Heart left ventricle (tissue), 16 donors: Measurements from ENCODE around the gene KCNH3. TPM values are rescaled to one million over a fixed set of nuclear protein-coding genes. Genes with fewer than 3 reads are reported as not detected.
A peak's percentile ranks its signal among the peaks of the same experiment; 100 is the strongest.

Experiments
- ATAC-seq, 4 donors: fragments of 200-7000 bp; cut with Tn5 transposase; one replicate each; pipeline ENCODE4 v1.9.1; 2020 to 2022; ENCODE audit warnings: moderate library complexity in 4 of 4, mild to moderate bottlenecking in 3 of 4, moderate number of reproducible peaks in 1 of 4
- DNase-seq, 5 donors: peaks; one replicate each; pipeline ENCODE4 v3.0.0-alpha.2; 2020
- H3K27ac ChIP-seq, 12 donors: fragments of 200-600 bp; sonication (generic) in 4 of 12; one replicate each; pipeline versions ENCODE4 v1.5.0 to v1.8.0; 2016 to 2022; ENCODE audit warnings: mild to moderate bottlenecking in 2 of 12
- H3K27me3 ChIP-seq, 9 donors: fragments of 200-600 bp; sonication (generic) in 2 of 9; one replicate each; pipeline versions ENCODE4 v1.5.1 to v1.8.0; 2016 to 2022; ENCODE audit warnings: mild to moderate bottlenecking in 3 of 9
- H3K36me3 ChIP-seq, 9 donors: fragments of 200-600 bp; sonication (generic) in 2 of 9; one replicate each; pipeline versions ENCODE4 v1.5.0 to v1.8.0; 2018 to 2022; ENCODE audit warnings: mild to moderate bottlenecking in 2 of 9
- H3K4me1 ChIP-seq, 12 donors: fragments of 200-600 bp; sonication (generic) in 4 of 12; one replicate each; pipeline versions ENCODE4 v1.5.0 to v1.8.0; 2016 to 2022; ENCODE audit warnings: mild to moderate bottlenecking in 3 of 12
- H3K4me3 ChIP-seq, 12 donors: fragments of 200-600 bp; sonication (generic) in 4 of 12; one replicate each; pipeline versions ENCODE4 v1.5.0 to v1.8.0; 2017 to 2022; ENCODE audit warnings: mild to moderate bottlenecking in 9 of 12, moderate library complexity in 4 of 12
- H3K9me3 ChIP-seq, 12 donors: fragments of 200-600 bp; sonication (generic) in 4 of 12; one replicate each; pipeline versions ENCODE4 v1.5.0 to v1.8.0; 2016 to 2022; ENCODE audit warnings: mild to moderate bottlenecking in 1 of 12
- POLR2A ChIP-seq, 2 donors: fragments of 450-650 bp; IDR thresholded peaks; one replicate each; pipeline ENCODE4 v1.6.1; 2017; ENCODE audit warnings: antibody characterized with exemption in 2 of 2, mild to moderate bottlenecking in 2 of 2, moderate library complexity in 2 of 2
- WGBS, 4 donors: extraction: QIAGEN DNeasy Blood & Tissue Kit in 2 of 4; methylation state at CpG; one replicate each; pipeline versions ENCODE4 v1.1.5 to v1.1.7; 2013 to 2018; 5-methylcytosine and 5-hydroxymethylcytosine counted together
- intact Hi-C, 10 donors: fragments of 100-400 bp; cut with DNase I; formaldehyde crosslinking; loops; one replicate each; pipeline versions ENCODE4 v1.11.1 to v1.14.2; 2022
- polyA plus RNA-seq, 2 donors: library from polyadenylated mRNA; stranded (reverse); fragments of 200-250 nt; gene quantifications; one replicate each; pipeline ENCODE4 v1.2.3, GENCODE V29; 2013
- total RNA-seq, 9 donors: library from RNA; depleted of rRNA in 2 of 9; stranded (reverse); fragments of >200 nt in 2 of 9; fragmentation: NEBNext Ultra II Directional in 3 of 9; extraction: Animal tissue kit (Norgen Biotek cat#: 25700) in 3 of 9; gene quantifications; one replicate each; pipeline versions ENCODE4 v1.1.0 to v1.2.4, GENCODE V29; 2016 to 2023
- TF ChIP-seq, protein P1 (sequence below), 12 donors: fragments of 200-600 bp; sonication (generic) in 4 of 12; IDR thresholded peaks; one replicate each; pipeline versions ENCODE4 v1.5.0 to v1.8.0; 2018 to 2022; ENCODE audit warnings: antibody characterized with exemption in 12 of 12, mild to moderate bottlenecking in 5 of 12
- donor health status: ischemic (EF 13 %, LVEDD 7.1; RV severe dilation, severe dysfunction).
- donor health status: healthy with polysubstance abuse.
- donor health status: DM: no; HTN: yes; CAD: no.
- donor health status: DM: no; HTN: no; CAD: no.
- donor health status: ischemic (EF 25% LVEDD 6.9; RV normal size, moderate dysfunction).
- donor health status: ischemic (EF 25% LVEDD 5.7; RV mildly dilated, moderate dysfunction).
- donor health status: healthy.
- donor health status: DM: yes; HTN: yes; CAD: no.
- donor health status: ischemic (EF 35%, LVEDD 5.7; RV mildly dilated, moderate dysfunction).
- donor health status: nonischemic (EF 11% LVEDD 7.7; RV severe dilation, severe dysfunction).
- donor health status: DM: yes; HTN: yes; CAD: no.
- donor health status: PGD.
- donor health status: ischemic (EF 29% LVEDD 5.4; RV normal size, mild dysfunction).
- donor health status: nonischemic (EF 23%, LVEDD 6.1; RV moderate dilation, normal function).

The KCNH3 gene
- total and polyA plus RNA-seq, 11 donors: 0.14 to 2.2 (median 0.40) TPM

DNA sequence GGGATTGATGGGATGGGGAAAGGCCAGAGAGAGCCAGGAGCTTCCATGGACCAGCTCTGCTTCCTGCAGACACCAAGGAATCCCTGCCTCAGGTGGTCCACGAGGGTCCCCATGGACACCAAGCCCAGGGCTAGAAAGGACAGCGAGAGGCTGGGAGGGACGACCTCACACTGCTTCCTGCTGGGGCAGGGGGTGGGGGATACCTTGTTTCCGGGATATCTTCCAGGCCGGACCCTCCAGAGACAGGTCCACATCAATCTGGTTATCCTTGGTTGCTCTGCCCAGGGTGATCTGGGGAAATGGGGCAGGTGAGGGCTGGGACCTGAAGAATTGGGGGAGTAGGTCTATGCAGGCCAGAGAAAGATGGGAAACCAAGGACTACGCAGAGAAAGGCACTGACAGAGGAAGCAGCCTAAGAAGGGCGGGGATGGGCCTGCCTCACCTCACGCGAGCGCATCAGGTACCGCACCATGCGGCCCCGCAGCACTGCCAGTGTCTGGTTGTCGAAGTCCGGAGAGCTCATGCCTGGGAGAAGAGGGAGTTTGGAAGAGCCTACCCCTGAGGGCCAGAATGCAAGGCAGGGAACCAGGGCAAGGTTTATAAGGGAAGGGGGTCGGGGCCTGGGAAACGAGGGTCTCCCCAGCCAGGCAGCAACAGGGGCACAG lies 20.3 kb downstream of the KCNH3 start:
- Histone ChIP-seq H3K36me3 (peaks cover 0 to 84% (median 83%) of the 10 kb centered on the region in 9 donors), H3K27ac (no peak overlapping the region), H3K9me3 (no peaks in the 10 kb centered on the region), H3K4me1 (peaks cover 0 to 16% (median under 1%) of the 10 kb centered on the region in 12 donors), H3K27me3 (no peaks in the 10 kb centered on the region), H3K4me3 (no peak overlapping the region)
- WGBS, 4 donors: 91 to 95% (median 94%) methylated on average over 17 of the region's 17 CpGs
- ATAC-seq (no peak), DNase-seq (no peak)
- intact Hi-C loops: no loop called here
- TF ChIP-seq POLR2A (IDR thresholded peaks at IDR 0.05): no peak
- TF ChIP-seq, protein P1, sequence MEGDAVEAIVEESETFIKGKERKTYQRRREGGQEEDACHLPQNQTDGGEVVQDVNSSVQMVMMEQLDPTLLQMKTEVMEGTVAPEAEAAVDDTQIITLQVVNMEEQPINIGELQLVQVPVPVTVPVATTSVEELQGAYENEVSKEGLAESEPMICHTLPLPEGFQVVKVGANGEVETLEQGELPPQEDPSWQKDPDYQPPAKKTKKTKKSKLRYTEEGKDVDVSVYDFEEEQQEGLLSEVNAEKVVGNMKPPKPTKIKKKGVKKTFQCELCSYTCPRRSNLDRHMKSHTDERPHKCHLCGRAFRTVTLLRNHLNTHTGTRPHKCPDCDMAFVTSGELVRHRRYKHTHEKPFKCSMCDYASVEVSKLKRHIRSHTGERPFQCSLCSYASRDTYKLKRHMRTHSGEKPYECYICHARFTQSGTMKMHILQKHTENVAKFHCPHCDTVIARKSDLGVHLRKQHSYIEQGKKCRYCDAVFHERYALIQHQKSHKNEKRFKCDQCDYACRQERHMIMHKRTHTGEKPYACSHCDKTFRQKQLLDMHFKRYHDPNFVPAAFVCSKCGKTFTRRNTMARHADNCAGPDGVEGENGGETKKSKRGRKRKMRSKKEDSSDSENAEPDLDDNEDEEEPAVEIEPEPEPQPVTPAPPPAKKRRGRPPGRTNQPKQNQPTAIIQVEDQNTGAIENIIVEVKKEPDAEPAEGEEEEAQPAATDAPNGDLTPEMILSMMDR (IDR thresholded peaks at IDR 0.05): no peak

DNA sequence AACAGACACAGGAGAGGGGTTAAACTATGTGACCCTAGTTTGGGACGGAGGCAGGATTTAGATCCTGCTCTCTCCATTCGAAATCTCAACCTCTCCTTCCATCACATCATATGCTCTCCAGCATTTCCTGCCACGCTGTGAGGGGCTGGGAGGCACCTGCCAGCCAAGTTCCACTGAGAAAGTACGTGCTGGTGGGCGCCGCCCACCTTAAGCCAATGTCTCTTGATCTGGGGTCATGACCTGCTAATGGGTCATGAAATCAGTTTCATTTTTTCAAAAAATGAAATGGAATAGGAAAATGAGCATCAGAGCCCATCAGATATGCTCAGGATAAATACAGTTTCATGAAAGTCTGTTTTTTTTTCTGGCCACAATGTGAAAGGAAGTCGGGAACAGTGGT lies 21.9 kb downstream of the KCNH3 start:
- intact Hi-C loops: no loop called here
- Histone ChIP-seq H3K4me1 (peaks cover 0 to 28% (median 10%) of the 10 kb centered on the region in 12 donors), H3K4me3 (no peak overlapping the region), H3K9me3 (no peaks in the 10 kb centered on the region), H3K27ac (no peak overlapping the region), H3K27me3 (no peaks in the 10 kb centered on the region), H3K36me3 (peaks cover 0 to 96% (median 89%) of the 10 kb centered on the region in 9 donors)
- TF ChIP-seq, protein P1 (IDR thresholded peaks at IDR 0.05): no peak
- TF ChIP-seq POLR2A (IDR thresholded peaks at IDR 0.05): no peak
- no peak for DNase-seq
- no peak for ATAC-seq
- 87 to 93% (median 92%) methylated on average over 7 of the region's 7 CpGs for WGBS, 4 donors

DNA sequence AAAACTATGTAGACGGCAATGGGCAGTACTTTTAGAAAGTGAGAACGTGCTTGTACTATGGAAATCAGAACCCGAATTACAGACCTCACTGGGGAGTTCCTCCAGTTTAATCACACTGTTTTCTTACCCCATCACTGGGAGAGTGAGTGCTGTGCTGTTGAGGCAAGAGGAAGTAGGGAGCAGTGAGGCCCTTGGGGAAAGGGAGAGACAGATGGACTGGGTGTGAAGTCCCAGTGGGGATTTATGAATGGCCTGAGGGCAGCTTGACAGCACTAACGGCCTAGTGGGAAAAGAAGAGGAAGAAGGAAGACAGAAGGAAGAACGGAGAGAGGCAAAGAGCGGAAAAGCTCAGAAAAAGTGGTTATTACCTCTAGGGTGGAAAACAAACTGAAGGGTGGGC lies 23.4 kb downstream of the KCNH3 start:
- TF ChIP-seq, protein P1 (IDR thresholded peaks at IDR 0.05): no peak
- TF ChIP-seq POLR2A (IDR thresholded peaks at IDR 0.05): no peak
- no peak for ATAC-seq
- H3K27ac ChIP-seq: no peak overlapping the region
- intact Hi-C loops: no loop called here
- 69 to 83% (median 77%) methylated on average over 6 of the region's 6 CpGs for WGBS, 4 donors
- peaks cover 0 to 82% (median 78%) of the 10 kb centered on the region in 9 donors for H3K36me3 ChIP-seq
- peaks cover 0 to 44% (median 26%) of the 10 kb centered on the region in 12 donors for H3K4me1 ChIP-seq
- peak in 1 of 5 donors; percentile 7 for DNase-seq
- no peak overlapping the region for H3K4me3 ChIP-seq
- no peaks in the 10 kb centered on the region for H3K27me3 ChIP-seq
- H3K9me3 ChIP-seq: no peaks in the 10 kb centered on the region

DNA sequence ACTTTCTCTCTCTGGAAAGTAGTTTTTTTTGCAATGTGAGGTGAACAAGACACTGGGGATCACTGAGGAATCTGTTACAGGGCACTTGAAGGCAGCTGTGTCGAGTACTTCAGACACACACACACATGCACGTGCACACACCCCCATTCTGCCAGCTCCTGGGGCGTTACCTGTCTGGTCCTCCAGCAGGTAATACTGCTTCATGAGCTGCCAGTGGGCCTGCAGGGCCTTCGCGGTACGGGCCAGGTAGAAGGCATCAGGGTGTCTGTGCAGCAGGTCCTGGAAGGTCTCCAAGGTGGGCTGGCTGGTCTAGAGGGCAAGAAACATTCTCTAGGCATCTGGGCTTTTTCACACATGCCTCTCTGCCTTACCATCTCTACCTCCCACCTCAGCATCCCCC lies 24.0 kb downstream of the KCNH3 start:
- DNase-seq: no peak
- intact Hi-C loops: no loop called here

More for the DNA sequence above, 24.0 kb downstream of the KCNH3 start:
- H3K27me3 ChIP-seq: no peaks in the 10 kb centered on the region
- H3K36me3 ChIP-seq: peaks cover 0 to 76% (median 72%) of the 10 kb centered on the region in 9 donors
- H3K27ac ChIP-seq: no peak overlapping the region
- TF ChIP-seq, protein P1 (IDR thresholded peaks at IDR 0.05): no peak
- TF ChIP-seq POLR2A (IDR thresholded peaks at IDR 0.05): no peak
- H3K4me1 ChIP-seq: peaks cover 0 to 44% (median 27%) of the 10 kb centered on the region in 12 donors
- H3K4me3 ChIP-seq: no peak overlapping the region
- no peak for ATAC-seq
- 86 to 94% (median 92%) methylated on average over 6 of the region's 6 CpGs for WGBS, 4 donors
- H3K9me3 ChIP-seq: no peaks in the 10 kb centered on the region
